Measurements from ENCODE around the gene ICAM2.
"Not testable (repeated sequence)": the region's sequence is repeated elsewhere in the genome, so short reads cannot be mapped to it uniquely, and the experiment has no call there.

Gene ICAM2

GRCh38 chr17:64042700-64043485, 22.5 kb upstream of the ICAM2 start:
- DNase-seq: no peak

GRCh38 chr17:64041912-64042311, 21.5 kb upstream of the ICAM2 start:
- DNase-seq: no peak

- DNase-seq: no peak
Measured at GRCh38 chr17:64040206-64040605, 19.8 kb upstream of the ICAM2 start.

- DNase-seq: no peak
Measured at GRCh38 chr17:64039106-64039400, 18.6 kb upstream of the ICAM2 start.

GRCh38 chr17:64038331-64039105, 18.1 kb upstream of the ICAM2 start:
- no peak for DNase-seq

GRCh38 chr17:64037802-64038201, 17.4 kb upstream of the ICAM2 start:
- no peak for DNase-seq

GRCh38 chr17:64037180-64037579, 16.7 kb upstream of the ICAM2 start:
- DNase-seq: no peak

- DNase-seq: no peak
Measured at GRCh38 chr17:64036198-64036922, 15.9 kb upstream of the ICAM2 start.

- DNase-seq: no peak
Measured at GRCh38 chr17:64032081-64032480, 11.6 kb upstream of the ICAM2 start.

- peak; percentile 75 for DNase-seq
Measured at GRCh38 chr17:64028874-64029464, 8.5 kb upstream of the ICAM2 start.

GRCh38 chr17:64025732-64026294, 5.4 kb upstream of the ICAM2 start:
- DNase-seq: peak; percentile 89

- DNase-seq: no peak
Measured at GRCh38 chr17:64024781-64025731, 4.6 kb upstream of the ICAM2 start.

- no peak for DNase-seq
Measured at GRCh38 chr17:64024215-64024654, 3.8 kb upstream of the ICAM2 start.

- DNase-seq: no peak
Measured at GRCh38 chr17:64022611-64023063, 2.2 kb upstream of the ICAM2 start.

GRCh38 chr17:64019551-64019961, 877 bp downstream of the ICAM2 start:
- not testable (repeated sequence) for DNase-seq

- DNase-seq: no peak
Measured at GRCh38 chr17:64017381-64017980, 3.0 kb downstream of the ICAM2 start.

- DNase-seq: no peak
Measured at GRCh38 chr17:64016974-64017373, 3.5 kb downstream of the ICAM2 start.

- DNase-seq: no peak
Measured at GRCh38 chr17:64016231-64016784, 4.1 kb downstream of the ICAM2 start.

GRCh38 chr17:64015447-64015846, 5.0 kb downstream of the ICAM2 start:
- DNase-seq: no peak

- DNase-seq: no peak
Measured at GRCh38 chr17:64009571-64010402, 10.6 kb downstream of the ICAM2 start.

All from NCI-H69 (cell line).